Stimulated activated naive CD8-positive, alpha-beta T cell treated with anti-CD3 and anti-CD28 coated beads, Interleukin-15, Interleukin-2, amounts not matched to agents 100 ng/mL and 50 ng/mL, for 24 hours (primary cell): Measurements from ENCODE around the gene CNPY1.

ENCODE experiments used
- H3K27ac Mint-ChIP-seq: one replicate; pipeline ENCODE4 v1.8.0; 2021; ENCODE audit warnings: mild to moderate bottlenecking, mixed read lengths
- H3K27me3 Mint-ChIP-seq: one replicate; pipeline ENCODE4 v1.8.0; 2021; ENCODE audit warnings: mixed read lengths
- H3K36me3 Mint-ChIP-seq: one replicate; pipeline ENCODE4 v1.8.0; 2021; ENCODE audit warnings: low read depth, mixed read lengths
- H3K4me1 Mint-ChIP-seq: one replicate; pipeline ENCODE4 v1.8.0; 2021; ENCODE audit warnings: low read depth, mixed read lengths
- H3K4me3 Mint-ChIP-seq: one replicate; pipeline ENCODE4 v1.8.0; 2021; ENCODE audit warnings: mild to moderate bottlenecking, mixed read lengths
- H3K9me3 Mint-ChIP-seq: one replicate; pipeline ENCODE4 v1.8.0; 2021; ENCODE audit warnings: mixed read lengths

CNPY1 gene

GRCh38 chr7:155489862-155490696 lies 56.3 kb downstream of the CNPY1 start:
- Mint-ChIP-seq H3K9me3 (no peaks in the 10 kb centered on the region), H3K36me3 (no peaks in the 10 kb centered on the region), H3K4me1 (peaks cover 23% of the 10 kb centered on the region), H3K27me3 (peaks cover 31% of the 10 kb centered on the region), H3K4me3 (peak overlapping the region; percentile 30), H3K27ac (no peak overlapping the region)

- H3K27me3 Mint-ChIP-seq: peaks cover 36% of the 10 kb centered on the region
- no peaks in the 10 kb centered on the region for H3K9me3 Mint-ChIP-seq
- H3K4me3 Mint-ChIP-seq: no peak overlapping the region
- H3K36me3 Mint-ChIP-seq: no peaks in the 10 kb centered on the region
- peaks cover 23% of the 10 kb centered on the region for H3K4me1 Mint-ChIP-seq
- H3K27ac Mint-ChIP-seq: no peak overlapping the region
Measured at GRCh38 chr7:155489158-155489840, 57.1 kb downstream of the CNPY1 start.

- Mint-ChIP-seq H3K27me3 (peaks cover 36% of the 10 kb centered on the region), H3K4me1 (peaks cover 23% of the 10 kb centered on the region), H3K4me3 (no peak overlapping the region), H3K27ac (no peak overlapping the region), H3K9me3 (no peaks in the 10 kb centered on the region), H3K36me3 (no peaks in the 10 kb centered on the region)
Measured at GRCh38 chr7:155488483-155489127, 57.8 kb downstream of the CNPY1 start.

GRCh38 chr7:155487509-155488482 lies 58.6 kb downstream of the CNPY1 start:
- Mint-ChIP-seq H3K27me3 (peaks cover 42% of the 10 kb centered on the region), H3K36me3 (no peaks in the 10 kb centered on the region), H3K4me3 (no peak overlapping the region), H3K4me1 (peaks cover 23% of the 10 kb centered on the region), H3K9me3 (no peaks in the 10 kb centered on the region), H3K27ac (no peak overlapping the region)

- Mint-ChIP-seq H3K9me3 (peaks cover 5% of the 10 kb centered on the region), H3K27me3 (peaks cover 47% of the 10 kb centered on the region), H3K4me1 (peaks cover 21% of the 10 kb centered on the region), H3K36me3 (no peaks in the 10 kb centered on the region), H3K4me3 (no peak overlapping the region), H3K27ac (no peak overlapping the region)
Measured at GRCh38 chr7:155486783-155487508, 59.4 kb downstream of the CNPY1 start.

GRCh38 chr7:155484483-155485399 lies 61.6 kb downstream of the CNPY1 start:
- peaks cover 6% of the 10 kb centered on the region for H3K4me1 Mint-ChIP-seq
- H3K4me3 Mint-ChIP-seq: no peak overlapping the region
- H3K36me3 Mint-ChIP-seq: no peaks in the 10 kb centered on the region
- H3K9me3 Mint-ChIP-seq: peaks cover 7% of the 10 kb centered on the region
- H3K27ac Mint-ChIP-seq: no peak overlapping the region
- peaks cover 49% of the 10 kb centered on the region for H3K27me3 Mint-ChIP-seq

- H3K9me3 Mint-ChIP-seq: peaks cover 7% of the 10 kb centered on the region
- H3K27ac Mint-ChIP-seq: no peak overlapping the region
Measured at GRCh38 chr7:155483868-155484325, 62.5 kb downstream of the CNPY1 start.

GRCh38 chr7:155483245-155483644 lies 63.1 kb downstream of the CNPY1 start:
- Mint-ChIP-seq H3K27me3 (peaks cover 49% of the 10 kb centered on the region), H3K27ac (no peak overlapping the region), H3K9me3 (peaks cover 7% of the 10 kb centered on the region), H3K4me1 (no peaks in the 10 kb centered on the region), H3K4me3 (no peak overlapping the region), H3K36me3 (no peaks in the 10 kb centered on the region)

More at GRCh38 chr7:155483868-155484325, 62.5 kb downstream of the CNPY1 start:
- no peaks in the 10 kb centered on the region for H3K36me3 Mint-ChIP-seq
- H3K4me1 Mint-ChIP-seq: peaks cover 2% of the 10 kb centered on the region
- H3K4me3 Mint-ChIP-seq: no peak overlapping the region
- peaks cover 47% of the 10 kb centered on the region for H3K27me3 Mint-ChIP-seq

- H3K36me3 Mint-ChIP-seq: no peaks in the 10 kb centered on the region
- peak overlapping the region; percentile 22 for H3K4me3 Mint-ChIP-seq
- H3K9me3 Mint-ChIP-seq: peaks cover 7% of the 10 kb centered on the region
- no peak overlapping the region for H3K27ac Mint-ChIP-seq
- peaks cover 3% of the 10 kb centered on the region for H3K4me1 Mint-ChIP-seq
- H3K27me3 Mint-ChIP-seq: peaks cover 50% of the 10 kb centered on the region
Measured at GRCh38 chr7:155482511-155483183, 63.7 kb downstream of the CNPY1 start.

GRCh38 chr7:155481764-155482163 lies 64.6 kb downstream of the CNPY1 start:
- no peak overlapping the region for H3K4me3 Mint-ChIP-seq
- H3K4me1 Mint-ChIP-seq: peaks cover 7% of the 10 kb centered on the region
- H3K9me3 Mint-ChIP-seq: peaks cover 7% of the 10 kb centered on the region
- no peak overlapping the region for H3K27ac Mint-ChIP-seq
- peaks cover 56% of the 10 kb centered on the region for H3K27me3 Mint-ChIP-seq
- no peaks in the 10 kb centered on the region for H3K36me3 Mint-ChIP-seq

- Mint-ChIP-seq H3K4me3 (no peak overlapping the region), H3K4me1 (peaks cover 7% of the 10 kb centered on the region), H3K9me3 (peaks cover 7% of the 10 kb centered on the region), H3K27me3 (peaks cover 76% of the 10 kb centered on the region), H3K27ac (no peak overlapping the region), H3K36me3 (no peaks in the 10 kb centered on the region)
Measured at GRCh38 chr7:155477476-155477875, 68.9 kb downstream of the CNPY1 start.

GRCh38 chr7:155471718-155472117 lies 74.6 kb downstream of the CNPY1 start:
- H3K9me3 Mint-ChIP-seq: no peaks in the 10 kb centered on the region
- peaks cover 19% of the 10 kb centered on the region for H3K4me1 Mint-ChIP-seq
- no peak overlapping the region for H3K4me3 Mint-ChIP-seq
- H3K27me3 Mint-ChIP-seq: peaks cover 89% of the 10 kb centered on the region
- H3K27ac Mint-ChIP-seq: no peak overlapping the region
- H3K36me3 Mint-ChIP-seq: no peaks in the 10 kb centered on the region
